UCSD-AML1 (cell line): ENCODE measurements around the gene SHKBP1.
"Not testable (repeated sequence)": the region's sequence is repeated elsewhere in the genome, so short reads cannot be mapped to it uniquely, and the experiment has no call there.

Experiments
- DNase-seq: peaks from one replicate; lab custom pipeline; 2025; ENCODE audit not compliant: unreplicated experiment; lab: John Stamatoyannopoulos, UW

SHKBP1 gene

GRCh38 chr19:40576585-40577451, at the start of gene SHKBP1:
TSS of gene SHKBP1 (plus strand) at chr19:40576873. CDS start at chr19:40576900, 27 bp downstream.
- DNase-seq, result peak; percentile 92

GRCh38 chr19:40528078-40528477, 48.6 kb upstream of the SHKBP1 start:
- no peak for DNase-seq

- no peak for DNase-seq
These were observed 48.1 kb upstream of the SHKBP1 start for GRCh38 chr19:40528533-40529092.

- peak; percentile 86 for DNase-seq
These were observed 47.3 kb upstream of the SHKBP1 start for GRCh38 chr19:40529093-40529954.

- DNase-seq, result peak; percentile 35
These were observed 46.4 kb upstream of the SHKBP1 start for GRCh38 chr19:40530091-40530901.

GRCh38 chr19:40533508-40533907, 43.2 kb upstream of the SHKBP1 start:
- DNase-seq, result no peak

- no peak for DNase-seq
These were observed 42.5 kb upstream of the SHKBP1 start for GRCh38 chr19:40534148-40534547.

GRCh38 chr19:40539070-40539469, 37.6 kb upstream of the SHKBP1 start:
- no peak for DNase-seq

- DNase-seq, result no peak
These were observed 34.3 kb upstream of the SHKBP1 start for GRCh38 chr19:40542202-40542859.

- DNase-seq, result no peak
These were observed 33.6 kb upstream of the SHKBP1 start for GRCh38 chr19:40543029-40543597.

GRCh38 chr19:40546153-40546841, 30.4 kb upstream of the SHKBP1 start:
- not testable (repeated sequence) for DNase-seq

GRCh38 chr19:40547190-40547589, 29.5 kb upstream of the SHKBP1 start:
- not testable (repeated sequence) for DNase-seq

- no peak for DNase-seq
These were observed 28.8 kb upstream of the SHKBP1 start for GRCh38 chr19:40547836-40548235.

GRCh38 chr19:40549007-40549708, 27.5 kb upstream of the SHKBP1 start:
- DNase-seq, result peak; percentile 60

- DNase-seq, result no peak
These were observed 25.7 kb upstream of the SHKBP1 start for GRCh38 chr19:40550951-40551350.

- DNase-seq, result no peak
These were observed 23.8 kb upstream of the SHKBP1 start for GRCh38 chr19:40552848-40553247.

GRCh38 chr19:40553885-40554857, 22.5 kb upstream of the SHKBP1 start:
- no peak for DNase-seq
